Measurements from ENCODE around the gene BTBD1.

The BTBD1 gene

DNA sequence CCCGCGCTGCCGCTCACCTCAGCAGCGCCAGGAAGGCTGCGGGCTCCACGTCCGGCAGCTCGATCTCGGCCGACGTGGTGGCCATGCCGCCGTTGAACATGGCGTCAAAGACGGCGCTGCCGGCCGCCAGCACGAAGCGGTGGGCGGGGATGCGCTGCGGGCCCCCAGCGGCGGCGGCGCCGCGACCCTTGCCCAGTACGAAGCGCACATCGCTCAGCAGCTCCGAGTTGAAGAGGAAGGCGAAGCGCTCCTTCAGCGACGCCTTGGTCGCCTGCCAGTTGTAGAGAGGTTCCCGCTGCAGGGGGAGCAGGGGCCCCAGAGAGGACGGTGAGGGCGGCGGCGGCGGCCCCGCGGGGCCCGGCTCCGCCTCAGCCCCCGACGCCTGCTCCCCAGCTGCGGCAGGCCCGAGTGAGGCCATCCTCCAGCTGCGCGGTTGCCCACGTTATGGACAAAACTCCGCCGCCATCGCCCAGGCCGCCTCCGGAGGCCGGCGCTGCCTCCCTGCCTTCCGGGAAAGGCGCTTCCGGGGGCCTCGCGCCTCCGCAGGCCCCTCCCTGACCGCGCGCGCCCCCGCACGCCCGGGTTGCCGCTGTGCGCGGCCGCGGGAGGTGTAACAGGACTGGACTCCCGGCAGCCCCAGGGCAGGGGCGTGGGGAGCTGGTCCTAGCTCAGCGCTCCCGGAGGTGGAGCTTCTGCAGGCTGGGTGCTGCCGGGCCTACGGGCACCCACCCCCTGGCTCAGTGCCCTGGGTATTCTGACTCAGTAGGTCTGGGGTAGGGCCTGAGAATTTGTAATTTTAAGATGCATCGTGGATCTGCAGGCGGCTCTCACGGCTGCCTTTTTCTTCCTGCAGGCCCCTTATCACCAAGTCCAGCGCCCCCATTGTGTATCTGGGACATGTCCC is at the start of gene BTBD1:
BTBD1 (minus strand) TSS at position 519 of the 904 bp plus-strand sequence; CDS start at position 418, 101 bp downstream.
- no peaks in the 10 kb centered on the region for H3K27me3 ChIP-seq
- H3K9me3 ChIP-seq, result peaks cover 0 to 3% (median 0%) of the 10 kb centered on the region in 3 donors
- intact Hi-C loops (cut with DNase I; ENCODE audit: low total_unique reads), result no loop called here
- TF ChIP-seq, protein P1, sequence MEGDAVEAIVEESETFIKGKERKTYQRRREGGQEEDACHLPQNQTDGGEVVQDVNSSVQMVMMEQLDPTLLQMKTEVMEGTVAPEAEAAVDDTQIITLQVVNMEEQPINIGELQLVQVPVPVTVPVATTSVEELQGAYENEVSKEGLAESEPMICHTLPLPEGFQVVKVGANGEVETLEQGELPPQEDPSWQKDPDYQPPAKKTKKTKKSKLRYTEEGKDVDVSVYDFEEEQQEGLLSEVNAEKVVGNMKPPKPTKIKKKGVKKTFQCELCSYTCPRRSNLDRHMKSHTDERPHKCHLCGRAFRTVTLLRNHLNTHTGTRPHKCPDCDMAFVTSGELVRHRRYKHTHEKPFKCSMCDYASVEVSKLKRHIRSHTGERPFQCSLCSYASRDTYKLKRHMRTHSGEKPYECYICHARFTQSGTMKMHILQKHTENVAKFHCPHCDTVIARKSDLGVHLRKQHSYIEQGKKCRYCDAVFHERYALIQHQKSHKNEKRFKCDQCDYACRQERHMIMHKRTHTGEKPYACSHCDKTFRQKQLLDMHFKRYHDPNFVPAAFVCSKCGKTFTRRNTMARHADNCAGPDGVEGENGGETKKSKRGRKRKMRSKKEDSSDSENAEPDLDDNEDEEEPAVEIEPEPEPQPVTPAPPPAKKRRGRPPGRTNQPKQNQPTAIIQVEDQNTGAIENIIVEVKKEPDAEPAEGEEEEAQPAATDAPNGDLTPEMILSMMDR (IDR thresholded peaks at IDR 0.05), result no peak
- H3K4me1 ChIP-seq, result peaks cover 0 to 49% (median 31%) of the 10 kb centered on the region in 4 donors
- peak within 1 kb of the TSS; percentile 67 to 97 for H3K4me3 ChIP-seq
- DNase-seq, result peak; percentile 96 to 98
- no peaks in the 10 kb centered on the region for H3K36me3 ChIP-seq
- H3K27ac ChIP-seq, result peak within 1 kb of the TSS; percentile 85 to 97

DNA sequence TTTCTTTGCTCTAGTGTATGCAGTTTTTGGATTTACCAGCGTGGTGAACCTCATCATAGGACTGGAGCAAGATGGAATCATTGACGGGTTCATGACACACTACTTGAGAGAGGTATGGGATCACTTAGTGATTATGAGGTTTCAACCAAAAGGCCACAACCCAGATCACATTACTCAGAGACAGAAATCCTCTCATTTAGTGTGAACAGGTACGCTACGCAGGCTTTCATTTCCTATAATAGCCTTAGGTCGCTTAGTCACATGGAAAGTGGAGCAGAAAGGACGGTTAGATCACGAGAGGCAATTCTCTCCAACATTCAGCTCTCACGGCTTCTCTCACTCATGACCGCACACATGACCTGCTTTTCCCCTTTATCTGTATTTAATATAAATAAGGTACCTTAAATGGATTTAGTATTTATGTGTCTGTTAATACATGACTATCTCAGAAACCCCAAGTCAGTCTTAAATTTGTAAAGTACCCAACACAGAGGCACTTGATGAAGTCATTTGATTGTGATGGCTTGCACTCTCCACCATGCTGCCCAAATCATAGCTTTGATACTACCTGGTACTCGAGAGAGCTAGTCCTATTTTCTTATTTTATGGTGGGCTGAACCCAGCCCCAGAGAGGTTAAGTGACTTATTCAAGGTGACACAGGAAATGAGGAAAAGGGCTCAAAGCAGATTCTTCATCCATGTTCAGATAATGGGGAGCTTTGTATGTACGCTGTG is 48.9 kb upstream of the BTBD1 start:
- no peak overlapping the region for H3K27ac ChIP-seq
- no peak overlapping the region for H3K4me3 ChIP-seq
- TF ChIP-seq, protein P1 (IDR thresholded peaks at IDR 0.05), result no peak
- no peaks in the 10 kb centered on the region for H3K4me1 ChIP-seq
- DNase-seq, result no peak
- intact Hi-C loops (cut with DNase I; ENCODE audit: low total_unique reads), result no loop called here
- H3K36me3 ChIP-seq, result peaks cover 0 to 14% (median 13%) of the 10 kb centered on the region in 3 donors
- H3K27me3 ChIP-seq, result no peaks in the 10 kb centered on the region
- no peaks in the 10 kb centered on the region for H3K9me3 ChIP-seq

DNA sequence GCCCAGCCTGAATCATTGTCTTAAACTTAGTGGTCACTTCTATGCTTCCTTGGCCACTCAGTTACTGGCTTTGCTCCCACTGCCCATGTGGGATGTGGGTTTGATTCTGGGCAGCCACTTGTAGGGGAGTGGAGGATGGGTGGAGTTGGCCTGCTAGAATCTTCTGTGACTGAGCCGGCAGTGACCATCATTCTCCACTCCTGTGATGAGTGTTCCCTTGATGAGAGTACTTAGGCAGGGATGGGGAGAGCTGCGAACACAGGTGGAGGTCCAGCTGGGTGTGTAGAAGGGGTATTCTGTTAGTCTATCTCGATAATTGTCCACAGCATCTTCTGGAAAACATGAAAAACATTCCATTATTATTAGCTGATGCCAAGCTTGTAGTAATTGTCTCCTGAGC is 48.4 kb upstream of the BTBD1 start:
- Histone ChIP-seq H3K9me3 (no peaks in the 10 kb centered on the region), H3K27ac (no peak overlapping the region), H3K4me3 (no peak overlapping the region), H3K4me1 (no peaks in the 10 kb centered on the region), H3K27me3 (peaks cover 0 to 3% of the 10 kb centered on the region in 2 donors), H3K36me3 (peaks cover 0 to 14% (median 13%) of the 10 kb centered on the region in 3 donors)
- DNase-seq, result no peak
- TF ChIP-seq, protein P1 (IDR thresholded peaks at IDR 0.05), result no peak
- intact Hi-C loops (cut with DNase I; ENCODE audit: low total_unique reads), result no loop called here

DNA sequence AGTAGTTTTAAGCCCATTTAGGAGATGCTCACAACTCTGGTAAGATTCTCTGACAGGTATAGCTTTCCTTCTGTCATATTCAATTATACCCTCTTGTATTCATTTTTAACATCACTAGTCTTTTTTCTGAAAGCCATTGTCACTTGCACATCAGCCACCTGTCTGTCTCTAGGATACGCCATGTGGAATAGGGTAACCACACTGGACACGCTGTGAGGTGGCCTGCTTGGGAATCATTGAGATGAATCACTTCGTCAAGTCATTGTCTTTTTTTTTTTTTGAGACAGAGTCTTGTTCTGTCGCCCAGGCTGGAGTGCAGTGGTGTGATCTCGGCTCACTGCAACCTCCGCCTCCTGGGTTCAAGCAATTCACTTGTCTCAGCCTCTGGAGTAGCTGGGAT is 47.8 kb upstream of the BTBD1 start:
- Histone ChIP-seq H3K4me1 (no peaks in the 10 kb centered on the region), H3K27ac (no peak overlapping the region), H3K4me3 (no peak overlapping the region), H3K9me3 (no peaks in the 10 kb centered on the region), H3K27me3 (peaks cover 0 to 3% of the 10 kb centered on the region in 2 donors), H3K36me3 (peaks cover 0 to 14% (median 13%) of the 10 kb centered on the region in 3 donors)
- intact Hi-C loops (cut with DNase I; ENCODE audit: low total_unique reads), result no loop called here
- no peak for DNase-seq
- TF ChIP-seq, protein P1 (IDR thresholded peaks at IDR 0.05), result no peak

DNA sequence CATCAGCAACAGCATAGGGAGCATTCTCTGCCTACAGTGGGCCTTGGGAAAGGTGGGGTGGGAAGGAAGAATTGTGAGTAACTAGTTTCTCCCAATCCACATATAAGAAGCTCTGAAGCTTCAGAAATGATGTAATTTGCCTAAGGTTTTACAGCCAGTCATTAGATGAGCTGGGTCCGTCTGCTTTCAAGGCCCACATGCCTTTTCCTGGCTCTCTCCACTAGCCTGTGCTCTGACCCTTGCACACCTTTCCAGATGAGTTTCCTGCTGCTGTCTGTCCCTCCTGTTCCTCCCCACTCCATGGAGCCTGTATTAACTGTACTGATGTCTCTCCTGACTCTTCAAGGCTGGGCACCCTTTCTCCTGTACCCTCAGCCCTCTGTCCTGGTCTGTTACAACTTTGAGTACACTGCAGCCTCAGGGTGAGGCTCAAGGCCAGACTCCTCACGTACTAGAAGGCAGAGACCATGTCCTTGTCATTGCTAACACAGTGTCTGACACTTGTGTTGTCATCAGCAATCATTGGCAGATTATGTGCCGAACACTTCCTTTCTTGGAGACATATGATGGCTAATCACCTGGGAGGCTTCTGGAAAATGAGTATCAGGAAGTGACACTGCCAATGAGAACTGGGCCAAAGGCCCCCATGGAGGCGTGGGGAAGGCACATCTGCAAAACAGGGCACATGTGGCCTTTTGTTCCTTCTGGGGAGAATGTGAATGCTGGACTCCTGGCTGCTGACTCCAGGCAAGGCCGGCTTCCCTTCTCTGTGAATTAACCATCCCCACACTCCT is 47.0 kb upstream of the BTBD1 start:
- DNase-seq, result no peak
- Histone ChIP-seq H3K9me3 (no peaks in the 10 kb centered on the region), H3K4me3 (no peak overlapping the region), H3K4me1 (no peaks in the 10 kb centered on the region), H3K36me3 (peaks cover 0 to 14% (median 13%) of the 10 kb centered on the region in 3 donors), H3K27me3 (peaks cover 0 to 3% of the 10 kb centered on the region in 2 donors), H3K27ac (no peak overlapping the region)
- intact Hi-C loops (cut with DNase I; ENCODE audit: low total_unique reads), result no loop called here
- TF ChIP-seq, protein P1 (IDR thresholded peaks at IDR 0.05), result no peak
